Measurements from ENCODE around the gene HOXC10. TPM values are rescaled to one million over a fixed set of nuclear protein-coding genes. Genes with fewer than 3 reads are reported as not detected.

The HOXC10 gene
- total and polyA plus RNA-seq, 7 experiments from 2014 or later = not detected

- Mint-ChIP-seq H3K4me3 (peak overlapping the region; percentile 22 to 75 (median 59)), H3K9me3 (peaks cover 0 to 14% (median 0%) of the 10 kb centered on the region in 11 donors), H3K27me3 (peaks cover 88 to 97% (median 93%) of the 10 kb centered on the region in 5 donors), H3K4me1 (peaks cover 32 to 56% (median 52%) of the 10 kb centered on the region in 7 donors), H3K36me3 (peaks cover 0 to 6% (median 0%) of the 10 kb centered on the region in 5 donors), H3K27ac (peak overlapping the region in 1 of 9 donors; percentile 13)
- ChIA-PET POLR2A (interaction anchor here (0.8 to 1.6 kb wide), 2 partner anchors 10 to 27 kb away, joined by 3 to 4 read pairs; partner anchors contain the start of gene HOXC9), CTCF (interaction anchor here (1.1 kb wide), 1 partner anchor 17 kb away, joined by 3 read pairs; no protein-coding TSS in a partner anchor)
- Histone ChIP-seq H3K4me1 (ENCODE audit: control insufficient read depth in 2 of 2, insufficient read depth in 2 of 2, low read length in 2 of 2) (peaks cover 20 to 23% of the 10 kb centered on the region in 2 donors), H3K36me3 (ENCODE audit: control insufficient read depth in 2 of 3, insufficient read depth in 3 of 3, low read length in 3 of 3) (no peaks in the 10 kb centered on the region), H3K9me3 (ENCODE audit: control insufficient read depth in 2 of 3, low read length in 3 of 3) (no peaks in the 10 kb centered on the region), H3K4me3 (ENCODE audit: low read length) (no peak overlapping the region), H3K27ac (ENCODE audit: low read depth, low read length) (no peak overlapping the region), H3K27me3 (ENCODE audit: control insufficient read depth in 2 of 2, insufficient read depth in 2 of 2, low read length in 2 of 2) (peaks cover 72 to 87% of the 10 kb centered on the region in 2 donors)
- intact Hi-C loops (cut with micrococcal nuclease) = loop anchor here in 1 of 2 donors (2.0 to 5.0 kb wide), 3 partner anchors 37 to 199 kb away; partner anchors contain the start of genes HOXC12 and HOXC6
- DNase-seq = peak in 1 of 9 donors; percentile 40
- no peak for ATAC-seq
Measured at GRCh38 chr12:53989227-53990113, 4.5 kb downstream of the HOXC10 start.

- Mint-ChIP-seq H3K4me3 (peak overlapping the region in 1 of 10 donors; percentile 1), H3K36me3 (peaks cover 0 to 6% (median 0%) of the 10 kb centered on the region in 5 donors), H3K27me3 (peaks cover 88 to 97% (median 93%) of the 10 kb centered on the region in 5 donors), H3K9me3 (peaks cover 0 to 14% (median 0%) of the 10 kb centered on the region in 11 donors), H3K4me1 (peaks cover 31 to 58% (median 52%) of the 10 kb centered on the region in 7 donors), H3K27ac (peak overlapping the region in 1 of 9 donors; percentile 46)
- no peak overlapping the region for H3K4me3 ChIP-seq (ENCODE audit: low read length)
- H3K36me3 ChIP-seq (ENCODE audit: control insufficient read depth in 2 of 3, insufficient read depth in 3 of 3, low read length in 3 of 3) = no peaks in the 10 kb centered on the region
- ATAC-seq (no peak), DNase-seq (no peak)
- no peak overlapping the region for H3K27ac ChIP-seq (ENCODE audit: low read depth, low read length)
- ChIA-PET CTCF (interaction anchor here (0.6 to 1.1 kb wide), 2 partner anchors 18 to 27 kb away, joined by 3 read pairs; no protein-coding TSS in a partner anchor), POLR2A (interaction anchor here (1.6 kb wide), 1 partner anchor 26 kb away, joined by 4 read pairs; no protein-coding TSS in a partner anchor)
- no peaks in the 10 kb centered on the region for H3K9me3 ChIP-seq (ENCODE audit: control insufficient read depth in 2 of 3, low read length in 3 of 3)
- peaks cover 15 to 26% of the 10 kb centered on the region in 2 donors for H3K4me1 ChIP-seq (ENCODE audit: control insufficient read depth in 2 of 2, insufficient read depth in 2 of 2, low read length in 2 of 2)
- H3K27me3 ChIP-seq (ENCODE audit: control insufficient read depth in 2 of 2, insufficient read depth in 2 of 2, low read length in 2 of 2) = peaks cover 65 to 89% of the 10 kb centered on the region in 2 donors
- intact Hi-C loops (cut with micrococcal nuclease) = no loop called here
Measured at GRCh38 chr12:53990311-53991076, 5.5 kb downstream of the HOXC10 start.

GRCh38 chr12:53991077-53991460, 6.1 kb downstream of the HOXC10 start:
- Mint-ChIP-seq H3K9me3 (peaks cover 0 to 14% (median 0%) of the 10 kb centered on the region in 11 donors), H3K36me3 (peaks cover 0 to 6% (median 0%) of the 10 kb centered on the region in 5 donors), H3K4me1 (peaks cover 33 to 61% (median 49%) of the 10 kb centered on the region in 7 donors), H3K27me3 (peaks cover 90 to 99% (median 94%) of the 10 kb centered on the region in 5 donors), H3K4me3 (no peak overlapping the region), H3K27ac (no peak overlapping the region)
- ChIA-PET POLR2A (interaction anchor here (1.6 kb wide), 1 partner anchor 25 kb away, joined by 4 read pairs; no protein-coding TSS in a partner anchor), CTCF (interaction anchor here (0.6 kb wide), 1 partner anchor 26 kb away, joined by 3 read pairs; no protein-coding TSS in a partner anchor)
- intact Hi-C loops (cut with micrococcal nuclease) = no loop called here
- ATAC-seq (no peak), DNase-seq (no peak)
- no peaks in the 10 kb centered on the region for H3K36me3 ChIP-seq (ENCODE audit: control insufficient read depth in 2 of 3, insufficient read depth in 3 of 3, low read length in 3 of 3)
- peaks cover 65 to 89% of the 10 kb centered on the region in 2 donors for H3K27me3 ChIP-seq (ENCODE audit: control insufficient read depth in 2 of 2, insufficient read depth in 2 of 2, low read length in 2 of 2)
- no peak overlapping the region for H3K27ac ChIP-seq (ENCODE audit: low read depth, low read length)
- peaks cover 11 to 23% of the 10 kb centered on the region in 2 donors for H3K4me1 ChIP-seq (ENCODE audit: control insufficient read depth in 2 of 2, insufficient read depth in 2 of 2, low read length in 2 of 2)
- H3K9me3 ChIP-seq (ENCODE audit: control insufficient read depth in 2 of 3, low read length in 3 of 3) = no peaks in the 10 kb centered on the region
- H3K4me3 ChIP-seq (ENCODE audit: low read length) = no peak overlapping the region

DNA sequence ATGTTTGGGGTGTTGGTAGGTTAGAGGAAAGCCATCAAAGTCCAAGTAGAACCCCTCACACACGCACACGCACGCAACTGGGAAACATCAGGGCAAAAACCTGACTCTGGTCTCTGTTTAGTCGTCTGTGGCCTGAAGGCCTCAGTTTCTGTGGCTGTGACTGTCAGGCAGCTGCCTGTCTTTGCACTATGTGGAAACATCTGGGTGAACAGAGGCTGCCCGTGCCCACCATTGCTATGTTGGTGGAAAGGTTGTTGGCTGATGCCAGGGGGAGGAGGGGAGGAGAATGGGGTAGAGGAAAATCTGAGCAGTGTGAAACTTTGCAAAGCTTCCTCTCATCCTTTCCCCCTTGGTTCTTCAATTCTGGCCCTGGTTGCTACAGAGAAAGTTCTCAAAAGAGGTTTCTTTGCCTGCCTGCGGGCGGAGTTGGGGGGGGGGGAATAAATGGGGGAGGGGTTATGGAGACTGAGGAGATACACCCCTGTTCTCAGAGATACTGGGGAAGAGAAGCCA, 7.5 kb downstream of the HOXC10 start:
- H3K27me3 ChIP-seq (ENCODE audit: control insufficient read depth in 2 of 2, insufficient read depth in 2 of 2, low read length in 2 of 2) = peaks cover 60 to 91% of the 10 kb centered on the region in 2 donors
- Mint-ChIP-seq H3K36me3 (peaks cover 0 to 6% (median 0%) of the 10 kb centered on the region in 5 donors), H3K4me1 (peaks cover 34 to 62% (median 46%) of the 10 kb centered on the region in 7 donors), H3K27me3 (peaks cover 89 to 98% (median 92%) of the 10 kb centered on the region in 5 donors), H3K27ac (no peak overlapping the region), H3K4me3 (peak overlapping the region in 1 of 10 donors; percentile 27), H3K9me3 (peaks cover 0 to 8% (median 0%) of the 10 kb centered on the region in 11 donors)
- H3K36me3 ChIP-seq (ENCODE audit: control insufficient read depth in 2 of 3, insufficient read depth in 3 of 3, low read length in 3 of 3) = no peaks in the 10 kb centered on the region
- DNase-seq (no peak), ATAC-seq (no peak)
- no peak overlapping the region for H3K4me3 ChIP-seq (ENCODE audit: low read length)
- ChIA-PET CTCF (interaction anchor here (1.1 kb wide), 1 partner anchor 8 kb away, joined by 3 read pairs; the partner anchor contains the start of gene HOXC9), POLR2A (interaction anchor here (0.5 kb wide), 1 partner anchor 25 kb away, joined by 3 read pairs; no protein-coding TSS in a partner anchor)
- no peak overlapping the region for H3K27ac ChIP-seq (ENCODE audit: low read depth, low read length)
- intact Hi-C loops (cut with micrococcal nuclease) = no loop called here
- peaks cover 23 to 27% of the 10 kb centered on the region in 2 donors for H3K4me1 ChIP-seq (ENCODE audit: control insufficient read depth in 2 of 2, insufficient read depth in 2 of 2, low read length in 2 of 2)
- H3K9me3 ChIP-seq (ENCODE audit: control insufficient read depth in 2 of 3, low read length in 3 of 3) = no peaks in the 10 kb centered on the region

DNA sequence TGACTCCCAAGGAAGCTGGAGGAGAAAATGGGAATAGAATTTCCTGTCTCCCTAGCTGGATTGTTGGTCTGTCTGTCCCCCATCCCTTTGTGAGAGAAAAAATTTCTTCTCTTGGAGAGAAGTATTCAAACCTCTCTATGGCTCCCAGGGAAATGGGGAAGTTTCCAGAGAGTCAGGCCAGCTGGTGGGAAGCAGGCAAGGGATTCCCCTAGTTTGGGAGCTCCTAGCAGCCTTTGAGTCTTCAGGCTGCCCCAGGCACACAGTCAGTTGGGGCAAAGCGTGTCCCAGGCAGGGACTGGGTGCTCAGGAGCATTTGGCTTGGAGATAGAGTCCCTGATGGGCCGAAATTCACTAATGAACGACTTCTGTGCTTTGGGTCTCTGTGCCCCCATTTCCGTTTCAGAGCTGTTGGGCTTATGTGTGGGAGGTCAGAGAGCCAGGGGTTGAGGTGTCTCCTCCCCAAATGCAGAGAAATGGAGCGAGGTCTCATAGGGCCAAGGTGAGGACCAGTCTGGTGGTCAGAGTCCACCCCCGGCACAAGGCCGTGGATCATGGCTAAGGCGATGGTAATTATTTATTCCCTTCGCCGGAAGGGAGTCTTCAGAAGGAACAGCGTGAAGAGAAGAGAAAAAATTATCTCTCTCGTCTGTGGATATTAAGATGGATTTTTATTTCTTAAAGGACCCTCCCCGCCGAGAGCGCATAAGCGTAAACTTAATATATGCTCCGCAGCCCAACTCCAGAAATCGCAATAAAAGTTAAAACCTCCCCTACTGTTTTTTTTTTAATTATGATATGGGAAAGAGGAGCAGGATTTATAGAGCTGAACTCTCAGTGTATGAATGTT, 8.4 kb downstream of the HOXC10 start:
- no peak overlapping the region for H3K4me3 ChIP-seq (ENCODE audit: low read length)
- no peak for DNase-seq
- no peak for ATAC-seq
- Mint-ChIP-seq H3K36me3 (peaks cover 0 to 6% (median 0%) of the 10 kb centered on the region in 5 donors), H3K27ac (peak overlapping the region in 5 of 9 donors; percentile 27 to 75 (median 50)), H3K4me1 (peaks cover 33 to 65% (median 46%) of the 10 kb centered on the region in 7 donors), H3K27me3 (peaks cover 89 to 98% (median 92%) of the 10 kb centered on the region in 5 donors), H3K4me3 (peak overlapping the region; percentile 4 to 87 (median 62)), H3K9me3 (peaks cover 0 to 8% (median 0%) of the 10 kb centered on the region in 11 donors)
- H3K27ac ChIP-seq (ENCODE audit: low read depth, low read length) = no peak overlapping the region
- no peaks in the 10 kb centered on the region for H3K36me3 ChIP-seq (ENCODE audit: control insufficient read depth in 2 of 3, insufficient read depth in 3 of 3, low read length in 3 of 3)
- POLR2A ChIA-PET = no interaction called here
- H3K27me3 ChIP-seq (ENCODE audit: control insufficient read depth in 2 of 2, insufficient read depth in 2 of 2, low read length in 2 of 2) = peaks cover 54 to 91% of the 10 kb centered on the region in 2 donors
- H3K4me1 ChIP-seq (ENCODE audit: control insufficient read depth in 2 of 2, insufficient read depth in 2 of 2, low read length in 2 of 2) = peaks cover 23 to 27% of the 10 kb centered on the region in 2 donors
- no peaks in the 10 kb centered on the region for H3K9me3 ChIP-seq (ENCODE audit: control insufficient read depth in 2 of 3, low read length in 3 of 3)
- CTCF ChIA-PET = no interaction called here
- intact Hi-C loops (cut with micrococcal nuclease) = loop anchor here in 1 of 2 donors (1.0 kb wide), 1 partner anchor 14 kb away; no protein-coding TSS in a partner anchor
